GM12878 (cell line): ENCODE measurements around the gene HECTD2.

Experiments used
- BHLHE40 ChIP-seq, 2 experiments: fragments of 450-650 bp in 1 of 2; IDR thresholded peaks; 2 replicates each; pipeline ENCODE4 v1.6.1; 2011 to 2017; ENCODE audit warnings: low read depth in 2 of 2, borderline replicate concordance in 1 of 2, improper control_type of control experiment in 1 of 2, low read length in 1 of 2, mild to moderate bottlenecking in 1 of 2
- BRCA1 ChIP-seq: IDR thresholded peaks from 2 replicates; pipeline ENCODE4 v1.6.1; 2011; ENCODE audit warnings: low read depth, low read length, improper control_type of control experiment
- CEBPB ChIP-seq, 2 experiments: fragments of 150-350 bp in 1 of 2; IDR thresholded peaks; 2 replicates each; pipeline ENCODE4 v1.6.1; 2012 to 2014; ENCODE audit warnings: low read depth in 2 of 2, low read length in 2 of 2, borderline replicate concordance in 1 of 2, inconsistent platforms in 1 of 2
- IRF4 ChIP-seq: IDR thresholded peaks from 2 replicates; pipeline ENCODE4 v1.6.1; 2011; ENCODE audit warnings: low read depth, low read length
- MXI1 ChIP-seq: fragments of 150-350 bp; IDR thresholded peaks from 2 replicates; pipeline ENCODE4 v1.6.1; 2011; ENCODE audit warnings: low read depth, mild to moderate bottlenecking, inconsistent platforms, low read length, improper control_type of control experiment
- NRF1 ChIP-seq: conservative IDR thresholded peaks from 2 replicates; pipeline ENCODE4 v1.6.1; 2011; ENCODE audit warnings: mild to moderate bottlenecking, low read depth, low read length, improper control_type of control experiment
- POLR2AphosphoS5 ChIP-seq: IDR thresholded peaks from 2 replicates; pipeline ENCODE4 v1.6.1; 2011; ENCODE audit warnings: mild to moderate bottlenecking, low read length, inconsistent platforms
- SRF ChIP-seq, 2 experiments: IDR thresholded peaks; 2 replicates each; pipeline ENCODE4 v1.6.1; 2011; ENCODE audit warnings: low read depth in 2 of 2, low read length in 2 of 2, mild to moderate bottlenecking in 1 of 2, moderate library complexity in 1 of 2
- SUZ12 ChIP-seq: fragments of 200-600 bp; sonication (generic); IDR thresholded peaks from one replicate; pipeline ENCODE4 v1.6.1; 2018; ENCODE audit warnings: antibody characterized with exemption, mild to moderate bottlenecking; ENCODE audit not compliant: unreplicated experiment
- TF ChIP-seq, protein P1 (sequence below): IDR thresholded peaks from 2 replicates; pipeline ENCODE4 v1.6.1; 2012; ENCODE audit warnings: low read depth, low read length, improper control_type of control experiment
- TF ChIP-seq, protein P2 (sequence below), 3 experiments: IDR thresholded peaks in 2 of 3; conservative IDR thresholded peaks in 1 of 3; 2 replicates each; pipeline ENCODE4 v1.5.1; 2011; ENCODE audit warnings: low read depth in 3 of 3, low read length in 3 of 3, mild to moderate bottlenecking in 3 of 3, control low read depth in 2 of 3, moderate library complexity in 2 of 3, inconsistent platforms in 1 of 3, mixed read lengths in 1 of 3; ENCODE audit not compliant: control insufficient read depth in 2 of 3, insufficient read depth in 1 of 3; ENCODE audit errors: extremely low read depth in 1 of 3

DNA sequence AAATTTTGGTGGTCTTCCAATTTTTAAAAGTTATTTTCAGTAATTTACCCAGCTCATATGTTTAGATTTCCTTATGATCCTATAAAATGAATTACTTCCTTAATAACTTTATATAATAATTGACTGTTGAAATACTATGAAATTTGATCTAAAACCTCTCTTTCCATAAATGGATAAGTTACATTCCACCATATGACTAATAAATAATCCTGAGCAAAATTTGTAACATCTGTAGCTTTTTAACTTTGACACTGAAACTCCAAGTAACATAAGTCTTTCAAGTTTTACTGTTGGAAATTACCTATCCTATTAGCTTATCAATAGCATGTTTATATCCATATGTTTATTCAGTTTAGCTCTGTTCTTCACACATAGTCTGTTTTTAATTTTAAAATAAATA is 85.3 kb downstream of the HECTD2 start:
- TF ChIP-seq, protein P1, sequence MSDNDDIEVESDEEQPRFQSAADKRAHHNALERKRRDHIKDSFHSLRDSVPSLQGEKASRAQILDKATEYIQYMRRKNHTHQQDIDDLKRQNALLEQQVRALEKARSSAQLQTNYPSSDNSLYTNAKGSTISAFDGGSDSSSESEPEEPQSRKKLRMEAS: no peak
- TF ChIP-seq SUZ12 (no peak), CEBPB (IDR thresholded peaks at IDR 0.05; ENCODE audit: borderline replicate concordance in 1 of 2, low read depth in 2 of 2, low read length in 2 of 2) (no peak), NRF1 (no peak), IRF4 (no peak), MXI1 (no peak), SRF (IDR thresholded peaks at IDR 0.05; ENCODE audit: low read depth in 2 of 2, low read length in 2 of 2) (no peak), POLR2AphosphoS5 (no peak), BRCA1 (no peak), BHLHE40 (IDR thresholded peaks at IDR 0.05; ENCODE audit: borderline replicate concordance in 1 of 2, low read depth in 2 of 2, low read length in 1 of 2) (no peak)
- TF ChIP-seq, protein P2, sequence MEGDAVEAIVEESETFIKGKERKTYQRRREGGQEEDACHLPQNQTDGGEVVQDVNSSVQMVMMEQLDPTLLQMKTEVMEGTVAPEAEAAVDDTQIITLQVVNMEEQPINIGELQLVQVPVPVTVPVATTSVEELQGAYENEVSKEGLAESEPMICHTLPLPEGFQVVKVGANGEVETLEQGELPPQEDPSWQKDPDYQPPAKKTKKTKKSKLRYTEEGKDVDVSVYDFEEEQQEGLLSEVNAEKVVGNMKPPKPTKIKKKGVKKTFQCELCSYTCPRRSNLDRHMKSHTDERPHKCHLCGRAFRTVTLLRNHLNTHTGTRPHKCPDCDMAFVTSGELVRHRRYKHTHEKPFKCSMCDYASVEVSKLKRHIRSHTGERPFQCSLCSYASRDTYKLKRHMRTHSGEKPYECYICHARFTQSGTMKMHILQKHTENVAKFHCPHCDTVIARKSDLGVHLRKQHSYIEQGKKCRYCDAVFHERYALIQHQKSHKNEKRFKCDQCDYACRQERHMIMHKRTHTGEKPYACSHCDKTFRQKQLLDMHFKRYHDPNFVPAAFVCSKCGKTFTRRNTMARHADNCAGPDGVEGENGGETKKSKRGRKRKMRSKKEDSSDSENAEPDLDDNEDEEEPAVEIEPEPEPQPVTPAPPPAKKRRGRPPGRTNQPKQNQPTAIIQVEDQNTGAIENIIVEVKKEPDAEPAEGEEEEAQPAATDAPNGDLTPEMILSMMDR (IDR thresholded peaks at IDR 0.05 in 2 of 3, conservative IDR thresholded peaks at IDR 0.05 in 1 of 3; ENCODE audit: control insufficient read depth in 2 of 3, extremely low read depth in 1 of 3, insufficient read depth in 1 of 3, low read depth in 3 of 3, low read length in 3 of 3): no peak
